HEK293 (cell line): Measurements from ENCODE around the gene RRP12.

ENCODE experiments used
- ATF2 ChIP-seq: fragments of 450-650 bp; formaldehyde crosslinking; IDR thresholded peaks from 2 replicates; pipeline ENCODE4 v1.5.1; 2016; ENCODE audit warnings: missing biosample characterization, missing genetic modification characterization, low read depth
- HOXA7 ChIP-seq: sonication (generic); formaldehyde crosslinking; IDR thresholded peaks from 2 replicates; pipeline ENCODE4 v1.8.1; 2022; ENCODE audit warnings: missing genetic modification reagents, borderline replicate concordance
- MYNN ChIP-seq: fragments of 450-650 bp; formaldehyde crosslinking; IDR thresholded peaks from 2 replicates; pipeline ENCODE4 v1.5.1; 2016; ENCODE audit warnings: missing biosample characterization, missing genetic modification characterization, borderline replicate concordance
- OSR2 ChIP-seq: fragments of 450-650 bp; formaldehyde crosslinking; IDR thresholded peaks from 2 replicates; pipeline ENCODE4 v1.5.1; 2016; ENCODE audit warnings: missing biosample characterization, missing genetic modification characterization
- OVOL3 ChIP-seq: fragments of 450-650 bp; formaldehyde crosslinking; IDR thresholded peaks from 2 replicates; pipeline ENCODE4 v1.5.1; 2016; ENCODE audit warnings: missing biosample characterization, missing genetic modification characterization
- SP7 ChIP-seq: fragments of 450-650 bp; formaldehyde crosslinking; IDR thresholded peaks from 2 replicates; pipeline ENCODE4 v1.5.1; 2016; ENCODE audit warnings: missing biosample characterization, missing genetic modification characterization
- YY1 ChIP-seq: fragments of 450-650 bp; formaldehyde crosslinking; IDR thresholded peaks from 2 replicates; pipeline ENCODE4 v1.5.1; 2018; ENCODE audit warnings: missing biosample characterization, missing genetic modification characterization
- ZBTB10 ChIP-seq: fragments of 450-650 bp; formaldehyde crosslinking; IDR thresholded peaks from 2 replicates; pipeline ENCODE4 v1.5.1; 2016; ENCODE audit warnings: missing biosample characterization, missing genetic modification characterization
- ZBTB21 ChIP-seq: fragments of 450-650 bp; formaldehyde crosslinking; IDR thresholded peaks from 2 replicates; pipeline ENCODE4 v1.5.1; 2017; ENCODE audit warnings: missing biosample characterization, missing genetic modification characterization
- ZFHX2 ChIP-seq: fragments of 450-650 bp; formaldehyde crosslinking; conservative IDR thresholded peaks from 2 replicates; pipeline ENCODE4 v1.5.1; 2016; ENCODE audit warnings: missing biosample characterization, missing genetic modification characterization
- ZNF132 ChIP-seq: fragments of 450-650 bp; formaldehyde crosslinking; IDR thresholded peaks from 2 replicates; pipeline ENCODE4 v1.5.1; 2017; ENCODE audit warnings: missing biosample characterization, missing genetic modification characterization, borderline replicate concordance
- ZNF146 ChIP-seq: fragments of 450-650 bp; formaldehyde crosslinking; IDR thresholded peaks from 2 replicates; pipeline ENCODE4 v1.5.1; 2016; ENCODE audit warnings: missing biosample characterization, missing genetic modification characterization
- ZNF24 ChIP-seq: fragments of 450-650 bp; formaldehyde crosslinking; IDR thresholded peaks from 2 replicates; pipeline ENCODE4 v1.5.1; 2016; ENCODE audit warnings: missing biosample characterization, missing genetic modification characterization
- ZNF311 ChIP-seq: fragments of 450-650 bp; formaldehyde crosslinking; IDR thresholded peaks from 2 replicates; pipeline ENCODE4 v1.5.1; 2017; ENCODE audit warnings: missing biosample characterization, missing genetic modification characterization, borderline replicate concordance
- ZNF416 ChIP-seq: fragments of 450-650 bp; formaldehyde crosslinking; IDR thresholded peaks from 2 replicates; pipeline ENCODE4 v1.5.1; 2016; ENCODE audit warnings: missing biosample characterization, missing genetic modification characterization
- ZNF433 ChIP-seq: fragments of 450-650 bp; formaldehyde crosslinking; IDR thresholded peaks from 2 replicates; pipeline ENCODE4 v1.5.1; 2016; ENCODE audit warnings: missing biosample characterization, missing genetic modification characterization, low read depth
- ZNF48 ChIP-seq: fragments of 450-650 bp; formaldehyde crosslinking; IDR thresholded peaks from 2 replicates; pipeline ENCODE4 v1.5.1; 2016; ENCODE audit warnings: missing biosample characterization, missing genetic modification characterization
- ZNF560 ChIP-seq: fragments of 450-650 bp; formaldehyde crosslinking; IDR thresholded peaks from 2 replicates; pipeline ENCODE4 v1.5.1; 2017; ENCODE audit warnings: missing biosample characterization, missing genetic modification characterization, borderline replicate concordance
- ZNF561 ChIP-seq: fragments of 450-650 bp; IDR thresholded peaks from 2 replicates; pipeline ENCODE4 v1.5.1; 2018; ENCODE audit warnings: missing biosample characterization, missing genetic modification characterization, borderline replicate concordance
- ZNF610 ChIP-seq: fragments of 450-650 bp; formaldehyde crosslinking; IDR thresholded peaks from 2 replicates; pipeline ENCODE4 v1.5.1; 2016; ENCODE audit warnings: missing biosample characterization, missing genetic modification characterization, borderline replicate concordance
- ZNF664 ChIP-seq: fragments of 450-650 bp; formaldehyde crosslinking; IDR thresholded peaks from 2 replicates; pipeline ENCODE4 v1.5.1; 2016; ENCODE audit warnings: missing biosample characterization, missing genetic modification characterization
- ZNF677 ChIP-seq: fragments of 450-650 bp; IDR thresholded peaks from 2 replicates; pipeline ENCODE4 v1.5.0; 2018; ENCODE audit warnings: missing biosample characterization, mild to moderate bottlenecking, missing genetic modification characterization, moderate library complexity
- ZSCAN5A ChIP-seq: fragments of 450-650 bp; formaldehyde crosslinking; IDR thresholded peaks from 2 replicates; pipeline ENCODE4 v1.5.1; 2016; ENCODE audit warnings: missing biosample characterization, missing genetic modification characterization
- TF ChIP-seq, protein P1 (sequence below): fragments of 450-650 bp; formaldehyde crosslinking; IDR thresholded peaks from 2 replicates; pipeline ENCODE4 v1.5.1; 2017; ENCODE audit warnings: missing biosample characterization, mild to moderate bottlenecking, missing genetic modification characterization, moderate library complexity
- TF ChIP-seq, protein P2 (sequence below): fragments of 450-650 bp; formaldehyde crosslinking; IDR thresholded peaks from 2 replicates; pipeline ENCODE4 v1.5.1; 2016; ENCODE audit warnings: missing biosample characterization, missing genetic modification characterization
- TF ChIP-seq, protein P3 (sequence below): fragments of 450-650 bp; formaldehyde crosslinking; IDR thresholded peaks from 2 replicates; pipeline ENCODE4 v1.5.1; 2016; ENCODE audit warnings: missing biosample characterization, missing genetic modification characterization
- TF ChIP-seq, protein P4 (sequence below): fragments of 450-650 bp; formaldehyde crosslinking; IDR thresholded peaks from 2 replicates; pipeline ENCODE4 v1.5.1; 2016; ENCODE audit warnings: missing biosample characterization, missing genetic modification characterization

The RRP12 gene

GRCh38 chr10:97445722-97446639, 44.8 kb upstream of the RRP12 start, which contains the start of the genes EXOSC1 and ZDHHC16 (continued):
- TF ChIP-seq OVOL3 (tag by site-specific recombination) (no peak; the same call in 1 of the 2 replicates), MYNN (tag by site-specific recombination) (no peak), ZNF311 (tag by site-specific recombination) (no peak), ZNF416 (no peak), SP7 (tag by site-specific recombination) (peak; percentile 76), ZNF664 (no peak), ZNF677 (tag by site-specific recombination) (no peak), ZBTB10 (no peak), HOXA7 (CRISPR knock-in tag) (no peak), ZNF610 (tag by site-specific recombination) (peak; percentile 18; the same call in 1 of the 2 replicates), OSR2 (no peak), YY1 (tag by site-specific recombination) (no peak; the same call in 1 of the 2 replicates), ZFHX2 (peak; percentile 85), ZBTB21 (tag by site-specific recombination) (no peak), ZNF132 (tag by site-specific recombination) (no peak), ZNF24 (0 out of 2 replicates have a peak, but pooled peaks have one; percentile 18), ATF2 (tag by site-specific recombination) (no peak), ZNF560 (tag by site-specific recombination) (no peak), ZNF146 (tag by site-specific recombination) (no peak), ZSCAN5A (tag by site-specific recombination) (no peak), ZNF561 (tag by site-specific recombination) (peak; percentile 93), ZNF433 (no peak), ZNF48 (tag by site-specific recombination) (no peak)
- TF ChIP-seq, protein P1, sequence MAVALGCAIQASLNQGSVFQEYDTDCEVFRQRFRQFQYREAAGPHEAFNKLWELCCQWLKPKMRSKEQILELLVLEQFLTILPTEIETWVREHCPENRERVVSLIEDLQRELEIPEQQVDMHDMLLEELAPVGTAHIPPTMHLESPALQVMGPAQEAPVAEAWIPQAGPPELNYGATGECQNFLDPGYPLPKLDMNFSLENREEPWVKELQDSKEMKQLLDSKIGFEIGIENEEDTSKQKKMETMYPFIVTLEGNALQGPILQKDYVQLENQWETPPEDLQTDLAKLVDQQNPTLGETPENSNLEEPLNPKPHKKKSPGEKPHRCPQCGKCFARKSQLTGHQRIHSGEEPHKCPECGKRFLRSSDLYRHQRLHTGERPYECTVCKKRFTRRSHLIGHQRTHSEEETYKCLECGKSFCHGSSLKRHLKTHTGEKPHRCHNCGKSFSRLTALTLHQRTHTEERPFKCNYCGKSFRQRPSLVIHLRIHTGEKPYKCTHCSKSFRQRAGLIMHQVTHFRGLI (tag by site-specific recombination), result peak; percentile 64; the same call in 1 of the 2 replicates
- TF ChIP-seq, protein P2, sequence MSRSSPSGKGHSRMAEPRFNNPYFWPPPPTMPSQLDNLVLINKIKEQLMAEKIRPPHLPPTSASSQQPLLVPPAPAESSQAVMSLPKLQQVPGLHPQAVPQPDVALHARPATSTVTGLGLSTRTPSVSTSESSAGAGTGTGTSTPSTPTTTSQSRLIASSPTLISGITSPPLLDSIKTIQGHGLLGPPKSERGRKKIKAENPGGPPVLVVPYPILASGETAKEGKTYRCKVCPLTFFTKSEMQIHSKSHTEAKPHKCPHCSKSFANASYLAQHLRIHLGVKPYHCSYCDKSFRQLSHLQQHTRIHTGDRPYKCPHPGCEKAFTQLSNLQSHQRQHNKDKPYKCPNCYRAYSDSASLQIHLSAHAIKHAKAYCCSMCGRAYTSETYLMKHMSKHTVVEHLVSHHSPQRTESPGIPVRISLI (tag by site-specific recombination), result no peak
- TF ChIP-seq, protein P3, sequence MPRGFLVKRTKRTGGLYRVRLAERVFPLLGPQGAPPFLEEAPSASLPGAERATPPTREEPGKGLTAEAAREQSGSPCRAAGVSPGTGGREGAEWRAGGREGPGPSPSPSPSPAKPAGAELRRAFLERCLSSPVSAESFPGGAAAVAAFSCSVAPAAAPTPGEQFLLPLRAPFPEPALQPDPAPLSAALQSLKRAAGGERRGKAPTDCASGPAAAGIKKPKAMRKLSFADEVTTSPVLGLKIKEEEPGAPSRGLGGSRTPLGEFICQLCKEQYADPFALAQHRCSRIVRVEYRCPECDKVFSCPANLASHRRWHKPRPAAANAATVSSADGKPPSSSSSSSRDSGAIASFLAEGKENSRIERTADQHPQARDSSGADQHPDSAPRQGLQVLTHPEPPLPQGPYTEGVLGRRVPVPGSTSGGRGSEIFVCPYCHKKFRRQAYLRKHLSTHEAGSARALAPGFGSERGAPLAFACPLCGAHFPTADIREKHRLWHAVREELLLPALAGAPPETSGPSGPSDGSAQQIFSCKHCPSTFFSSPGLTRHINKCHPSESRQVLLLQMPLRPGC (tag by site-specific recombination), result peak; percentile 53; the same call in 1 of the 2 replicates
- TF ChIP-seq, protein P4, sequence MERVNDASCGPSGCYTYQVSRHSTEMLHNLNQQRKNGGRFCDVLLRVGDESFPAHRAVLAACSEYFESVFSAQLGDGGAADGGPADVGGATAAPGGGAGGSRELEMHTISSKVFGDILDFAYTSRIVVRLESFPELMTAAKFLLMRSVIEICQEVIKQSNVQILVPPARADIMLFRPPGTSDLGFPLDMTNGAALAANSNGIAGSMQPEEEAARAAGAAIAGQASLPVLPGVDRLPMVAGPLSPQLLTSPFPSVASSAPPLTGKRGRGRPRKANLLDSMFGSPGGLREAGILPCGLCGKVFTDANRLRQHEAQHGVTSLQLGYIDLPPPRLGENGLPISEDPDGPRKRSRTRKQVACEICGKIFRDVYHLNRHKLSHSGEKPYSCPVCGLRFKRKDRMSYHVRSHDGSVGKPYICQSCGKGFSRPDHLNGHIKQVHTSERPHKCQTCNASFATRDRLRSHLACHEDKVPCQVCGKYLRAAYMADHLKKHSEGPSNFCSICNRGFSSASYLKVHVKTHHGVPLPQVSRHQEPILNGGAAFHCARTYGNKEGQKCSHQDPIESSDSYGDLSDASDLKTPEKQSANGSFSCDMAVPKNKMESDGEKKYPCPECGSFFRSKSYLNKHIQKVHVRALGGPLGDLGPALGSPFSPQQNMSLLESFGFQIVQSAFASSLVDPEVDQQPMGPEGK (tag by site-specific recombination), result peak; percentile 86
